Activated CD4-positive, alpha-beta T cell treated with anti-CD3 and anti-CD28 coated beads for 24 hours (primary cell): Measurements from ENCODE around the gene TSEN54.
"Not testable (repeated sequence)": the region's sequence is repeated elsewhere in the genome, so short reads cannot be mapped to it uniquely, and the experiment has no call there.

Source experiments
- DNase-seq, 2 donors: peaks; one replicate each; pipeline ENCODE4 v3.0.0-alpha.2; 2020; ENCODE audit warnings: low read depth in 2 of 2

TSEN54 gene

GRCh38 chr17:75518983-75519537 is 2.7 kb downstream of the TSEN54 start:
- no peak for DNase-seq

DNA sequence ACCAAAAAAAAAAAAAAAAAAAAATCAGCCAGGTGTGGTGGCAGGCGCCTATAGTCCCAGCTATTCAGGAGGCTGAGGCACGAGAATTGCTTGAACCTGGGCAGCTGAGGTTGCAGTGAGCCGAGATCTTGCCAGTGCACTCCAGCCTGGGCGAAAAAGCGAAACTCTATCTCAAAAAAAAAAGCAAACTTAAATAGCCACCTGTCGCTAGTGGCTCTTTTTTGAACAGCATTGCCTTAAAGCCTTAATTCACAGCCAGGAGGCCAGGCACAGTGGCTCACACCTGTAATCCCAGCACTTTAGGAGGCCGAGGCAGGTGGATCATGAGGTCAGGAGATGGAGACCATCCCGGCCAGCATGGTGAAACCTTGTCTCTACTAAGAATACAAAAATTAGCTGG is 4.1 kb downstream of the TSEN54 start:
- not testable (repeated sequence) for DNase-seq

DNA sequence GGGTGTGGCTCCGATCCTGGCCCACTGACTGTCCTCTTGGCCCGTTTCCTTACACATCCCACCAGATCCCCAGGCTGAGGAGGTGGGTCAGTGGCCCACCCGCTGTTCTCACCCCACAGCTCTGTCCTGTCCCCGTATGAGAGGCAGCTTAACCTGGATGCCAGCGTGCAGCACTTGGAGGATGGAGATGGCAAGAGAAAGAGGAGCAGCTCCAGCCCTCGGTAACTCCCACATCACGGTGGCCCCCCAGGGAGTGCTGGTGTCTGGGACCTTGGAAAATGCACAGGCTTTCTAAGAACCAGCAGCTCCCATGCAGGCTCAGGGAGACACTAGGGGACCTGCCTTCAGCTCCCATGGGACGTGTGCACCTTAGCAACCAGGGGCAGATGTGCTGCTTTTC is 5.0 kb downstream of the TSEN54 start:
- DNase-seq, result no peak

DNA sequence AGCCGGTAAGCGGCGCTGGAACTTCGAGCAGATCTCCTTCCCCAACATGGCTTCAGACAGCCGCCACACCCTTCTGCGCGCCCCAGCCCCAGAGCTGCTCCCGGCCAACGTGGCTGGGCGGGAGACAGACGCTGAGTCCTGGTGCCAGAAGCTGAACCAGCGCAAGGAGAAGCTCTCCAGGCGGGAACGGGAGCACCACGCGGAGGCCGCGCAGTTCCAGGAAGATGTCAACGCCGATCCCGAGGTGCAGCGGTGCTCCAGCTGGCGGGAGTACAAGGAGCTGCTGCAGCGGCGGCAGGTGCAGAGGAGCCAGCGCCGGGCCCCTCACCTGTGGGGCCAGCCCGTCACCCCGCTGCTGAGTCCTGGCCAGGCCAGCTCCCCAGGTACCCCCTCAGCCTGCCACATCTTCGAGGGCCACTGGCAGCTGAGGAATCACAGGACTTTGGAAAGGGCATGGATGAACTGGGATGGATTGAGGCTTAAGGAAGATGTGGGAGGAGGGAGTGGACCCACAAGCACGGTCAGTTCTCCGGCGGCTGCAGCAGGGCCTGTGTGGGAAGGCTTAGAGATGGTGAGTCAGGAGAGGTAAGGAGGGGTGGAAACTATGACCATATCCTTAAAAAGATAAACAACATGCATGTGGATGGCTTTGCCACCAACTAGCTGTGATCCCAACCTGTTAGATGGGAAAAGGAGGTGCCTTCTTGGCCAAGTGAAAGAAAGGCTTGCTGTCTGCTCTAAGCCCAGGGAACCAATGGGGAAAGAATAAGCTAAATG is 5.8 kb downstream of the TSEN54 start:
- no peak for DNase-seq

DNA sequence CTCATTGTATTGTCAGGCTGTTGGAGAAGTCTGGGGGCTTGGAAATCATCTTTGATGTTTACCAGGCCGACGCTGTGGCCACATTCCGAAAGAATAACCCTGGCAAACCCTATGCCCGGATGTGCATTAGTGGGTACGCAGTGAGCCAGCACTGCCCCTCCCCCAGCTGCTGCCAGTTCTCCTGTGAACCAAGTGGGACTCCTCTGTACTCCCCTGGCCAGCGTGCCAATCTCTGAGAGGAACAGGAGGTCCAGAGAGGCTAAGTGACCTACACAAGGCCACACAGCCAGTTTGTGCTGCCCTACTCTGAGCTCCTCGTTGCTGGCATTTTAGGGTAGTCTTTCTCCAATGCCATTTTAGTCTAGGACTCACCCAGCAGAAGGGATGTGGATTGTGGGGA is 7.3 kb downstream of the TSEN54 start:
- no peak for DNase-seq

DNA sequence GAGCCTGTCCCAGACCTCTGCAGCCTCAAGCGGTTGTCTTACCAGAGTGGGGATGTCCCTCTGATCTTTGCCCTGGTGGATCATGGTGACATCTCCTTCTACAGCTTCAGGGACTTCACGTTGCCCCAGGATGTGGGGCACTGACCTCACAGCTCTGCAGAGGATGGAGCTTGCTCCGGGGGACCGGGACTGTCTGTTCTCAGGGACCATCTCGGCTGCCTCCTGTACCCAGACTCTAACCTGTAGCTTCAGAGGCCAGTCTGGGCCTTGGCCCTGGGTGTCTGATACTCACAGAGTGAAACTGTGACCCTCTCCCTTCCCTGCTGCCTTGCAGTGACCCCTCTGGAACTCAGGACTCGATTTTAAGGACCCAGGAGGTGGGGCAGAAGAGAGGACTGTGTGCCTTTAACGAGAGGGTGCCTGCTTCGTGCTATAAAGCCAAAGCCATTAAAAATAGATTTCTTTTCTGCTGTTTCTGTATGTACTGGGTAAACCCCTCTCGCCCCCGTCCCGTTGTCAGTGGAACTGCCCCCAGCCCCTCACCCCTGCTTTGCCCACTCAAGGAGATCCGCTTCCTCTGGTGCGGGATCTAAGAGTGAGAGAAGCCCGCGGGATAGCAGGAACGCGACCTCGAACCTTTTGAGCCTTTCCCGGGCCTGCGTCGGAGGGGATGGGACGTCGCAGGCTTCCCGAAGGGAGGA is 8.1 kb downstream of the TSEN54 start:
- DNase-seq, result no peak

DNA sequence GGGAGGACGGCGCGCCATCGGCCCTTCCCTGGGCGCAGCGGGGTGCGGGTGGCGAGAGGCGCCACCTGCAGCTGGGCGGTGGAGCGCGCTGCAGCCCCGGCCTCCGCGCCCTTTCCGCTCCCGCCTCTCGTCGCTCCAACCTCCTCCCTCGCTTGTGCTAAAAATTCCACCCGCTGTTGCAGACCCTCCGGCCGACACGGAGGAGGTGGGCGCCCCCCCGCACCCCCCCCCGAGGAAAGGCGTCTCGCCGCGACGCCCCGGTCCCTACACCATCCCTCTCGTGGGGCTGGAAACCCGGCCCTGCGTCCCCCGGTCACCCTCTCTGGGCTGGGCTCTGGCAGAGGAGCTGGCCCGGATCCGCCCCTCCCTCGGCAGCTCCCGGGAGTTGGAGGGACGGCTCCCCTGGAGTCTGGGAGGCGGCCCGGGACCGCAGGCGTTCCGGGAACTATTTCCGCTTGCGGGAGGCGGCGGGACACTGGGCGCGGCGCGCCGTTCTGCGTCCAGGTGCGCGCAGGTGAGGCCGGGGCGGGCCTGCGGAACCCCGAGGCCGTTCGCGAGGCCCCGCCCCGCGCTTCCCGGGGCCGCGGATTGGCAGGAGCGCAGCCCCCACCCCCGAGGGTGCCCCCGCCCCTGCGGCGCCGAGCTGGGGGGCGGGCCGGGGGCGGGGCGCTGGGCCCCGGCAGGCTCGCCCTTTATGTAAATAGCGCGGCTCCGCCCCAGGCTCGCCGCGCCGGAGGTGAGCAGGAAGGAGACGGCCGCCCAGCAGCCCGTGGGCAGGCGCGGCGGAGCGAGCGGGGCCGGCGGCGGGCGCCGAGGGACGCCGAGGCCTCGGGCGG is 8.9 kb downstream of the TSEN54 start, which contains the start of gene LLGL2:
LLGL2 (plus strand) TSS at position 728 of the 836 bp plus-strand sequence. CDS start 17,730 bp downstream, outside the sequence.
- peak; percentile 63 to 69 for DNase-seq

GRCh38 chr17:75525806-75526554 is 9.7 kb downstream of the TSEN54 start:
- DNase-seq, result no peak

- DNase-seq, result no peak
These were observed 10.4 kb downstream of the TSEN54 start for GRCh38 chr17:75526555-75527270.

DNA sequence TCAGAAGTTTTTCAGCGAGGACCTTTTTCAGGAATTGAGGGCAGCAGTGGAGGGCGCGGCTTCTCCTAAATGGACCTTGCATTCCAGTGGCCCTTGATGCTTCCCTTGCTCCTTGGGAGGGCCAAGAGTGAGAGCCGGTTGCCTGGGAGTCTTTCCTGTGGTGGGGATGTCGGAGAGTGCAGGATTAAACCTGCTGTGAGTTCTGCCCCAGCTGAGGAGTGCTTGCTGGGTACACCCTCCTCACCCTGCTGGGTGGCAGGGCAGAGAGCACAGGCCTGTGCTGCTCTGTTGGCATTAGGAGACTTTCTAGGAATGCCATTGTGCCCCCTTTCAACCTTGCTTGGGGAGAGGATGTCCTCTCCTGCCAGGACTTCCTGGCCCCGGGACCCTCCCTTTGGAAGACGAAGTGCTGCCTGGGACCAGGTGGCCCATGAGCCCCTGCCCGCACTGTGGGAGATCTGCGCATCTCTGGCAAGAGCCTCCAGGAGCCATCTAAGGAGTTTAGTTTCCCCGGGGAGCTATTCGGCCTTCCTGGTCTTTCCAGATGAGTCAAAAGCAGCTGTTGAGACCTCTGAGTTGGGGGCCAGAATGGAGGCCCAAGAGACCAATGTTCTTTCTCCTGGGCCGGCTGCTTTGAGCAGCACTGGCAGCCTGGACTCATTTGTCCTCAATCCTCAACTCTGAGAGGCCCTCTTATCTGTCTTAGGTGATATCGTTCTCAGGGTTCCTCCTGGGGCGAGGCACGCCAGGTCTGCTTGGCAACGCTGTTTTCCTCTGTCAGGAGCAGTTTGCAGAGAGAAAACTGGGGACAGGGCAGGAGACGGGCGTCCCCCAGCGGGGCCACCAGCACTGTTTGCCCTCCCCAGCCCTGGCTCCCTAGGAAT is 14.8 kb downstream of the TSEN54 start:
- no peak for DNase-seq

GRCh38 chr17:75531721-75532072 is 15.4 kb downstream of the TSEN54 start:
- no peak for DNase-seq

DNA sequence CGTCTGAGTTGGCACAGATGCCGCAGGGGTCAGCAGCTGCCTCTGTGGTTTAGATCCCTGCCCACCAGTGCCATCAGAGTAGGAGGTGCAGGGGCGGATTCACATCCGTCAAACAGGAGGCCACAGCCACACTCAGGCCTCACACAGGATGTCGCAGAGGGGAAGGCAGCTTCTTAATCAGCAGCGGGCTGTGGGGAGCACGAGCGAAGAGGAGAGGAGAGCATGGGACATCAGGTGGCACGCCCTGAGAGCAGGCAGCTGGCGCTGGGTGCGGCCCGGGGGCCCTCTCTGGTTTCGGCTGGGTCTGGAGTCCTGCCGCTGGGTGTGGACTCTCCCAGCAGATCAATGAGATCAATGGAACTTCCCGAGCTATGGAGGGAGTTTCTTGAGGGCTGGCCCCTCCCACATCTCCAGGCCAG is 18.8 kb downstream of the TSEN54 start:
- DNase-seq, result peak in 1 of 2 donors; percentile 33

DNA sequence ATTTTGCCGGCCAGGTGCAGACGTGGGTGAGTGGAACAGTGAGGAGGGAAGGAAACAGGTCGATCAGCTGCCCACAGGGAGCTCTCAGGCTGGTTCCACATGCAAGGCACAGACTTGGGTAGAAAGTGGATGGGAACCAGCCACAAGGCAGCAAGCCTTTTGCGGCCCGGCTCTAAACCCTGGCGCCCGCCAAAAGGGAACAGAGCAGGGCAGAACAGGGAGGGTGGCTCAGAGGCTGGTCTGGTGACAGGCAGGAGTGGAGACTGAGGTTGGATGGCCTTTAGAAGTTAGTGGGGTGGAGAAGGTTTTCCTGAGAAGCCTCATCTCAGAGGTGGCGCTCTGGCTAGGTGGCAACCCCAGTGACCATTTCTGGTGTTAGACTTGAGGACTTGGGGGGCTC is 19.5 kb downstream of the TSEN54 start:
- DNase-seq, result no peak

DNA sequence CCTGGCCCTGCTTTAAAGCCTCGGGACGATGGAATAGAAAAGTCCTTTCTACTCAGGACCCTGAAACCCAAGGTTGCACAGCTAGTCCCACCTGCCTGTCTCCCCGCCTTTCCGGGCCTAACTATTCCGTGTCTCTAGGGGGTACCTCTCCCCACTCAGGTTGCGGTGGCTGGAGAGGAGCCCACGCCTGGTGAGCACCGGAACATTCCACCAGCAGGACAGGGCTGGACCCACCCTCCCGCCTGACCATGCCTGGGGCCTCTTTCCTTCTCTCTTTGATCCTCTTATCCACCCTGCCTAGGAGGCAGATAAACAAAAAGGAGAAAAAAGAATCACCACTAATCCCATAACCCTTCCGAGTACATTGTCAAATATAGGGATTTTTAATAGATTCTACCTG is 20.0 kb downstream of the TSEN54 start:
- DNase-seq, result no peak

DNA sequence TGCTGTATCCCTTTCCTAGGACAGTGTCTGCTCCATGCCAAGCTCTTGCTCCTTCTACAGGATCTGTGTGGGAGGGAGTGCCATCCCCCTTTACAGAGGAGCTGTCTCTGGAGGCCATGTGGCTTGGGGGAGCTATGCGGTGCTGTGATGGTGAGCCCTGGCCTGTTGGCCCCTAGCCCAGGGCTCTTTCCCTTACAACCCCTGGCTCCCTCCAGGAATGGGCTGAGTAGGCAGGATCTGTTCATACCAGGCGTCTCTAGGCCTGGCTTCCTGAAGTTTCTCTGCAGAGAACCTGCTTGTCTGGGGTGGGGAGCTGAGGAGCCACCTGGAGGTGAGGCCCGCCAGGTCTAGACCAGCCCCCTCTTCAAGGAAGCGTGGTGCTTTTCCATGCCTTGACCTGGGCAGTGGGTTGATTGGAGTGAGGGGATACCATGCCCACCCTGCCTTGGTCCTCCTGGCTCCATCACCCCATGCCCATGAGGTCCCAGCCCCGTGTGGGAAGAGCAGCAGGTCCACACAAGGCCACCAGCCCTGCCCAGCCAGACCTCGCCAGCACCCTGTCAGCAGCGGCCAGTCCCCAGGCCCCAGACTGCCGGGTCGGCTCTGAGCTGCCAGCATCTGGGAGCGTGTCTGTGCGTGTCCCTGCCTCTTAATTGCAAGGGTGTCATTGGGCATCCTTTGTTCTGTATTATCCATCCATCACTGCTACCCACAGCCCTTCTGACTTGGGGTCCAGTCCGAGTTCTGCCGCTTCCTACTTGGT is 23.8 kb downstream of the TSEN54 start:
- no peak for DNase-seq

GRCh38 chr17:75540923-75541503 is 24.7 kb downstream of the TSEN54 start:
- no peak for DNase-seq

- DNase-seq, result no peak
These were observed 25.9 kb downstream of the TSEN54 start for GRCh38 chr17:75542229-75542628.

DNA sequence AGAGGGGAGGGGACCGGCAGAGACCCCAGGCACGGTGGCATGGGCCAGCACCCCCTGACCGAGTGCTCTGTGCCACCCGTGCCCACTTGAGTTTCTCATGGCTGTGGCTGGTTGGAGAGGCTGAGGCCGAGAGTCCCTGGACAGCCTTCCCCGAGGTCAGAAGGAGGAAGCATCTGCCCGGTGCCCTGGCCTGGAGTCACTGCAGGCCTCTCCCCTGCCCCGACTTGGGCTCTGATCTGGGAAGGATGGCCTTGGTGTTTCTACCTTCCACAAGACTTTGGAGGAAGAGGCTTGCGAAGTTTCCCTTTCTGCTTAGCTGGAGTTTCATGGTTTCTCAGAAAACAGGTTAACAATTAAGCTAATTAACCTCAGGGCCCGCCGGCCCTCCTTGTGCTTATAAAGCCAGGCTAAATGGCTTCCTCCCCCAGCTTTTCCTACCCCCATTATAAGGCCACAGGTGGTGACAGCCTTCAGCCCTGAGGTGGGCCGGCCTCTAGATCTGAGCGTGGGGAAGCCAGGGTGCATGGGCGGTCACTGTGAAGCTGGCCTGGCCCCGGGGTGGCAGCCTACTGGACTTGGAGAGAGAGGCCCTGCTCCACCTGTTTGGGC is 26.5 kb downstream of the TSEN54 start:
- DNase-seq, result no peak
